Stimulated activated CD4-positive, alpha-beta T cell treated with anti-CD3 and anti-CD28 coated beads, Interleukin-1b, Interleukin-23, amount 100 ng/mL, for 24 hours (primary cell): ENCODE results near the gene AMELX.

Source experiments
- DNase-seq, 4 experiments: peaks; one replicate each; pipeline ENCODE4 v3.0.0-alpha.2; 2020; ENCODE audit warnings: low read depth in 4 of 4, low spot score in 1 of 4

The AMELX gene

DNA sequence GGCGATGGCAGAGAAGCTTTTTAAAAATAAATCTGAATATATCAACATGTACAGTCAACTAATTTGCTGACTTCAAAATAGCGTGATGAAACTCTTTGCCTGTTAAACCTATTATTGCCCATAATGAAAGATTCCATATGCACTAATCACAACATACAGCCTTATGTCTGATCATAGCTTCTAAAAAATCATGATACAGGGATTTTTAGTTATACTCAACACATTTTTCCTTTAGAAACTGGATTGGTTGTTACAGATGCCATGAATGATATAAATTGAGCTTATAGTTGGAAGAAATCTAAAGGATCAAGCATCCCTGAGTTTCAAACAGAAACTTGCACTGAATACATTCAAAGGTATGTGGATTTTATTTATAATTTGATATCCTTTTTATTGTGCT lies at the start of gene AMELX:
Gene AMELX (plus strand): TSS at position 301 of the 400 bp plus-strand sequence. CDS start 1,376 bp downstream, outside the sequence.
- DNase-seq, result no peak

DNA sequence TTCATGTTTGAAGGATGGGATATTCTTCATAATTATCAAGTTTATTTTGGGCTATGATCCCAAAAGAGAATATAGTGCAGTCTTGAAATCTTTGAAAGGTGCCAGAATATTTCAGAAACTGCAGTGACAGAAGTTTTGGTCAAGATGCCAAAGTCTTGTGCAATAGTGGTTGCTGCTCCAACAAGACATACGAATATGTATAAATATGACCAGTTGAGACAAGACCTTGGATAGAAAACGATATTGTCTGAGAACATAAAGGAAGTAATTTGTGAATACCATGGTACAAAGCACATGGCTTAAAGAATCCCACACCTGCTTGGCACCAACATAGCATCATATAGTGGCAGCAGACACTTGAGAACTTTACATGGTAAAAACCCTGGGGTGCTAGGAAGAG lies 48.6 kb upstream of the AMELX start:
- DNase-seq, result no peak

DNA sequence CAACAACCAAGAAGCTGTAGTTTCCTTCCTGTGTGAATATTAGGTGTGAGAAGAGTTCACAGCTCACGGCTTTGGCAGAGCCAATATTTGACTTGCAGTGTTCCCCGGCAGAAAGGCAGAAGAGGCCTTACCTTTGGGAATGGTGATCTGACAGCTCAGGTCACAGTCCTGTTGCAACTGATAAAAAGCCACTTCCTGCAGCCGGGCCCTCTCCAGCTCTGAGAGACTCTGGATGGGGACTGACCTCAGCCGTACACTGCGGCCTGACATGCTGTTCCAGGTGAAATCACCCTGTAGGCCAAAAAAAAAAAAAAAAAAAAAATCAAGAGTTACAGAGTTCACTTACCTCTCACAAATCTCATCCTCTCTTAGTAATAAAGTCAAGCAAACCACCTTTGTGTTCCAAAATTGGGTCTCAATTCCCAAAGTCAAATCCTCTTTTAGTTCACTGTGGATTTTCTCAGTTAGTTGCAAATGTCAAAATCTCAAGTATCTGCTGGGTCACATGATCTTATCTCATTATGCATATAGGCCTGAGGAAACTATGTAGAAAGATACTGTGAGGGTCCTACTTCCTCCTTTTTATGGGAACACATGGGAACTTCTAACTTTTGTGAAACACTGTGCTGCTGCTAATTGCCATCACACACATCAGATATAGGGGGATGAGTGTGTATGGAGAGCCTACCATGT lies 38.6 kb upstream of the AMELX start:
- no peak for DNase-seq

DNA sequence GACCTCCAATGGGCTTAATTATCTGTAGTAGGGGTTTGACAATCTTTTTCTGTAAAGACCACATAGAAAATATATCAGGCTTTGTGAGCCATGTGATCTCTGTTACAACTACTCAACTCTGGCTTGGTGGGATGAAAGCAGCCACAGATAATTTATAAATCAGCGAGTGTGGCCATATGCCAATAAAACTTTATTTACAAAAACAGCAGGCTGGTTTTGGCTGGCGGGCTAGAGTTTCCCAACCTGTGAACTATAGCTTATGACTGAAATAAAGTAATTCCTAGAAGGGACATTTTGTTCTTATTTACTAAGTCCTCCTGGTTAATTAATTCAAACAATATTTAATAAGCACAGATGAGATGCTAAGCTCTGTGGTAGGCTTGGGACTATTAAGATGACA lies 35.9 kb upstream of the AMELX start:
- no peak for DNase-seq

DNA sequence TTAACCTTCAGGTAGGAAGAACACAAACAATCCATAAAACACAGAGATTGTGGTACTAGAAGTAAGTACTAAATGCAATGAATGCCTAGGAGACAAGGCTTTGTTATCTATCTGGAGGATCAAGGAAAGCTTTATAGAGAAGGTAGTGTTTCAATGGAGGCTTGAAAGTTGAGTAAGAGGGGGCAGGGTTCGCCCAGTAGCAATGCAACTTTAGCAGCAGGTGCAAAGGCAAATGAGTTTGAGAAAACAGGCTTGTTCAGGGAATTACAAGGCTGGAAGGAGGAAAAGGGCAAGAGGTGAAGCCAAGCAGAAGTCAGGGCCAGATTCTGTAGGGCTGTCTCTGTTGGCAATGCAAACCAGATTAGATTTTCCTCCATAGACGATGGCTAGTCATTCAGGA lies 35.5 kb upstream of the AMELX start:
- DNase-seq, result no peak

DNA sequence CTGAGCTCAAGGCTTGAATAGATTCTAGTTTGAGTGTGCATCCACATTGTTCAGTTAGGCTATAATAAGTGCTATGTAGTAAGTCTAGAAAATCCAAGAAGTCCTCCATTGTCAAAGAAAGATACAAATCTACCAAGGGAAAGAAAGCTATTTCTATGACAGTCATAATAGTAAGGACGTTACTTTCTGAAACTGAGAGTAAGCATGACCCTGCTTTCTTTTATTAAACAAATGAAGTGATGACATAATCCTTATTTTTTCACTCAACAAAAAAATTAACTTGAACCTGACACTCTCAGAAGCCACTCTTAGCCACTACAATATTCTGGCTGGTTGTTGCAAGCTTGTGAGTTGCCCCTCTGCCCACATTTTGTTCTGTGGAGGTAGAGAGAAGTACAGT lies 33.8 kb upstream of the AMELX start:
- DNase-seq, result no peak

DNA sequence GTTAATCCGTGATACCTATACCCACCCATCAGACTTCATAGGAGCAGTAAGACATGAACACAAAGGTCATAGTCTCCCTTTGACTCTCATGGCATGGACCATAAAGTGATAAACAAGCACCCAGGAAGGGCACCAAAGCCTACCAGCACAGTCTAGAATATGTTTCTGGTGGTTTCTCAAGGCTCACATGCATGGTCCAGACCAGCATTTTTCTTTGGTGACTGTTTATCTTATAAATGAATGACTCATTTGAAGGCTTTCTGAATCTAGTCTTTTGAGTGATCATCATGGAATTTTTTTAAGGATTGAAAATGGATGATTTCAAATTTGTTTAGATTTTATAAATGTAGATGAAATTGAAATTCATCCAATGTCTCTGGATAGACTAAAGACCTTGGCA lies 32.0 kb upstream of the AMELX start:
- DNase-seq, result no peak

DNA sequence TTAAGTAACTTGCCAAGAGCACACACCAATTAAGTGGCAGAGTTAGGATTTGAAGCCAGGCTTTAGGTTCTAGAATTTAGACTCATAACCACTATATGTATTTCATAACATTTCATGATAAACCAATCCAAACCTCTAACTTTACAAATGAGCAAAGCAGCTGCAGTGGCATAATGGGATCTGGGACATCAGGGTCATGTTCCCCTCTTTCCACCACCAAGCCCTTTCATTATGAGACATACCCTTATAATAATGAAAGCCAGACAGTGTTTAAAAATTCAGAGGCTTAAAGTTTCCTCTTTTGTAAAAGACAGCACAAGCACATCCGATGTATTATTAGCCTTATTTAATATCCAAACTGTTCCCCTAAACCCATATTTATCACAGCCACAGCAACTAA lies 28.3 kb upstream of the AMELX start:
- DNase-seq, result no peak

DNA sequence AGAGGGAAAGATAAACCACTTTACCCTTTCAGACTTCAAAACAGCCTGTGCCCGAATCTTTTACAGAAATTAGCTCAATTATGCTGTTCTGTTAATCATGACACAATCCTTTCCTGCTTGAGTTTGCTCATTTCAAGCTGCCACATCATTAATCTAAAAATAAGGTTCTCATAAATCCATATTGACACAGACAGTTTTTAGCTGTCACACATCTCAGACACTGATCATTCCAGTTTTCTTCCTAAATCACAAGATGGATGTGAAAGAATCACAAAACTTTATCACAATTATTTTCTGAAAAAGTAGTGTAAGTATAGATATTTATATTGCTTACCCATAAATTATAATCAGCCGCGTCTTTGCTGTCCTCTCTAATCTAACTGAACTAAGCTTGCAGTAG lies 27.9 kb upstream of the AMELX start:
- DNase-seq, result no peak

DNA sequence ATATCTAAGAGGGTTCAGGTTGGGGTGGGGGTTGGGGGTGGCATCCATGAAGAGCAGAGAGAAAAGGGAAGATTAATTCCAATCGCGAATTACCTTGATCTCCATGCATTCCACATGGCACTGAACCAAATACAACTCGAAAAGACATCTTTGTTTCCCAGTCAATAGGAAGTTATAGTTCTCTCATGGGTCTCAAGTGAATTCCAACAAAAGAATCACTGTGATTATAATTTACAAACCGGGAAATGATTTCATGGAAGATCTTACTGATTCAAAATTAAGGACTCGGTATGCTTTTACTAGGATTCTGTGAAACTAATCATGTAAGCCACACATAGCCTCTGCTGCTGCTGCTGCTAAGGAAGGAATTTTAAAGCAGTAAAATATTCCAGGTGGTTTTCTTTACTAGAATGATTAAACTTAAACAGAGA lies 26.6 kb upstream of the AMELX start:
- DNase-seq, result no peak

DNA sequence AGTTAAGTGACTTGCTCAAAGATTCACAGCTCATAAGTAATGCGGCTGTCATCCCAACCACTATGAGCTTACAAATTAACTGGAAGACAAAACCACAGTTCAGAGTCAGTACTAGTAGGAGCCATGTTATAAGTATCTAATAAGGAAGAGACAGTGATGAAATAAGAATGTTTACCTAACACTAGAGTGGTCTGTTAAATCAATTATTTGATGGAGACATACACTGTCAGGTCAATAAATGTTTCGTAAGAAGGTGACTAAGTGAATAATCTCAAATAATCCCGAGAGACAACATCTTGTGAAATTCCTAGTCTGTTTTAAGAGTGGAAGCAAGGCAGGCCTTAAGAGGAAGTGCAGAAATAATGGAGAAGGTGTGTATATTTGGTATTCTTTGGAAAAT lies 25.8 kb upstream of the AMELX start:
- DNase-seq, result no peak

DNA sequence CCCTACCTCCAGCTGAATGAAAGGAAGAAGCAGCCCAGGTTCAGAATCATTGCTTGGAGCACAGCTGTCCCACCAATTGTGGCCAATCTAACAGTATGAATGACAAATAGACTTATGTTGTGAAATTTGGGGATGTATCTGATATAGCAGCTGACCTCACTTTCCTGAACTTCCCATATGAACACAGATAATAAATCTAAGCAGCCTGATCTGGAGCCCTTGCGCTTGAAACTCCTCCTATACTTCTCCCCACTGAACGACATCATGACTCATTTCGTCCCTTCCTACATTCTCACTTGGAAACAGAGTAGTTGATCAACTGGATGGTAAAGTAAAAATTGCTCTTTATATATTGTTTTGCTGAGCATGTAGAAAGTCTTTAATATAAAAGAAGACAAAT lies 24.2 kb upstream of the AMELX start:
- no peak for DNase-seq

DNA sequence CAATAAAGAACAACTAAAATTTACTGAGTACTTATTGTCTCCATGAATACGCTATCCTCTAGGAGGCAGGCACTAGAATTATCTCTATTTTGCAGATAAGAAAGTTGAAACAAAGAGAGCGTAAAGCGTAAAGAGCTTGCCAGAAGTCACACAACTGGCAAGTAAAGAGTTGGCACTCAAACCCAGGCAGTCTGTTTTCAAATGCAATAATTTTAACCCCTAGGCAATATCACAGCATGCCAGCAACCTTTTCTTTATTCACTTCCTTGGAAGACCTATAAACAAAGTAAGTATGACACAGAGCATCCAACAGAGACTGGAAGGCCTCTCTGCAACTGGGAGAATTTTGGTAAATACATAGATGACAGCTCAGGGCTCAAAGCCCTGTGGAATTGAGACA lies 23.2 kb upstream of the AMELX start:
- no peak for DNase-seq

DNA sequence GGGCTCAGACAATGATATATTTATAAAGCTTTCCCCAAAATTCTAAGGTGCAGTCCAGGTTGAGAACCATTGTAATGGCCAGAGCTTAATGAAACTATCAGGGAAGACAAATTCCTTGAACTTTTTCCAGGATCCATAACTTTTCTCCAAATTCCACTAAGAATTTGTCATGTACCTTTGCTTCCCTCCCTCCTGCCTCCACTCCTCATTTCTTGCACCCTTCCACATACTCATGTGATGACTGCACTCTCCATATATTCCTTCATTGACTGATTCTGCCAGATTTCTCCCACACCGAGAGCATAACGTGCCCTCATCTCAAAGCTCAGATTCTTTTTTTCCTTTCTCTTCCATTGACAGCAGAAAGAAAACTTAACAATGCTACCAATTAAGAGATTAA lies 20.9 kb upstream of the AMELX start:
- no peak for DNase-seq

DNA sequence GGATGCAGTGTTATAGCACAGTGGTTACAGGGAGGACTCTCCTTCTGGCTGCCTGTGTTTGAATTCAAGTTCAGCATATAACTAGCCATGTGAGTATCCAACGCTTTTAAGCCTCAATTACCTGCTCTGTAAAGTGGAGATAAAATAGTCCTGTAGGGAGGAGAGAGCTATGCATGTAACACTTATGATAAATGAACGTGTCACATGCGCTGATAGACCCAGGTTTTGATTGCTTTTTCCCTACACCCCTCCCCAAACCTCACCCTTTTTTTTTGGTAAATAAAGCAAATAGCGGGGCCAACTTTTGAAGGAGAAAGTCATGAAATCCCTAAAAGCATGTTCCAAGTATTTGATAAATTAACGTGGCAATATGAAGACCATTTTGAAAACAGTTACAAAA lies 20.4 kb upstream of the AMELX start:
- no peak for DNase-seq

DNA sequence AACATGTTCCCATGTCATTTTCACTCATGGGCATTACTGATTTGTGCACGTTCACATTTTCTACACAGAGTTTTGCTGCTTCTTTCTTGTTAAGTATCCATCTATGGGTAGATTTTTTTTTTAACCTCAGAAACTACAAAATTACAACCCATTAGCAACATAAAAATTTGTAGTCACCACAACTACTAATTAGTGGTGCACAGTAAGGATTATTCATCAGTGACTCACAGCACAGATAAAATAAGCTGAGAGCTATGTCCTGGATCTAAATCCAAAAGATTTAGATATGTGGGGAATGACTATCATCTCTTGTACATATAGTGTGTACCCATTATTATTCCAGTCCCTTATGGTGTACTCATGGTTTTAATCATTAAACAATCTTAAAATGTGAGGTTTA lies 19.7 kb upstream of the AMELX start:
- DNase-seq, result no peak

DNA sequence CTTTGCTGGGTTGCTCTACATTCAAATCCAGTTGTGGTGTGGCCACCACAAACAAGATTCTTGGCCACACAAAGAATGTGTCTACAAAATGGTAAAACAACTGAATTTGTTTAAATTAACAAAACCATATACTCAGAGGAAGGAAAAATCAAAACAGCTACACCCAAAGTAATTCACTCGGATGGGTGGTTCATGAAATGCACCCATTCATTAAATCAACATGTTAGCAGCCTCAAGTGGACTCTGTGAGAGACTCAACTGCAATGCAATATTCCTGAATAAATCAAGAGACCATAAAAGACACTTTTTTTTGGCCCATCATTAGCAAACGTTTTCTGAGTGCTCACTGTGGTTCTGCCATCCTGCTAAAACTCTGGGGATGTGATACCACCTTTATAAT lies 11.2 kb upstream of the AMELX start:
- no peak for DNase-seq

DNA sequence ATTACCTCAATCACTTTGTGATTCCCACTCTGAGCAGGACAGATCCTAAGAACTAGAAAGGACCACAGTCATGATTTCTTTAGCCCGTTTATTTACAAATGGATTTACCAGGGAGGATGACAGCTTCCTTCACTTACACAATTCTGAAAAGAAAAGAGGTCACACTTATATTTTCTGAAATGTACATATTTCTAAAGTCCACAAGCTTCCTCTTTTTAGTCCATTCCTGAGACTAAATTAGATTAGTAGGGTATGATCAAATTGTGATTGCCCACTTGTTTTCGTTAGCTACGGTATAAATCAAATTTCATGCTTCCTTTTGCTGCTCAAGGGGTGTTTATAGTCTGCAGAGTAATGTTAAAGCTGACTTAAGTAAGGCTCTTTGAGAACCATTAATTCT lies 7.6 kb upstream of the AMELX start:
- DNase-seq, result no peak

DNA sequence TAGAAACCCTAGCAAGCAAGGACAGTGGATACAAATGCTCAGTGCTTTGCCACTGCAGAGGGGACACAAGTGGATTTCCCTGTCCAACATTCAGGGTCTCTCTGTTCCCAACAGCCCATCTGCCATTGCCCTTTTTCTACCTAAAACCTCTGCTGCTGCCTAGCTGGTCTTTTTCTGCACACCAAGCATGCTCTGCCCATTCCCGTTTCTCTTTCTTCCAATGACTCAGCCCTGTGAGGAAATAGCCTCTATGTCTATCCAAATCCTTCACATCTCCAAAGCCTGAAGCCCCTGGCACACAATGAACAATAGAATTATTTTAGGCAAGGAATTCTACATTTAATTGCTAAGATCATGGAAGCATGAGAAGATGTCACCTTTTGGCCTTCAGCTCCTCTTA lies 5.7 kb upstream of the AMELX start:
- DNase-seq, result no peak

DNA sequence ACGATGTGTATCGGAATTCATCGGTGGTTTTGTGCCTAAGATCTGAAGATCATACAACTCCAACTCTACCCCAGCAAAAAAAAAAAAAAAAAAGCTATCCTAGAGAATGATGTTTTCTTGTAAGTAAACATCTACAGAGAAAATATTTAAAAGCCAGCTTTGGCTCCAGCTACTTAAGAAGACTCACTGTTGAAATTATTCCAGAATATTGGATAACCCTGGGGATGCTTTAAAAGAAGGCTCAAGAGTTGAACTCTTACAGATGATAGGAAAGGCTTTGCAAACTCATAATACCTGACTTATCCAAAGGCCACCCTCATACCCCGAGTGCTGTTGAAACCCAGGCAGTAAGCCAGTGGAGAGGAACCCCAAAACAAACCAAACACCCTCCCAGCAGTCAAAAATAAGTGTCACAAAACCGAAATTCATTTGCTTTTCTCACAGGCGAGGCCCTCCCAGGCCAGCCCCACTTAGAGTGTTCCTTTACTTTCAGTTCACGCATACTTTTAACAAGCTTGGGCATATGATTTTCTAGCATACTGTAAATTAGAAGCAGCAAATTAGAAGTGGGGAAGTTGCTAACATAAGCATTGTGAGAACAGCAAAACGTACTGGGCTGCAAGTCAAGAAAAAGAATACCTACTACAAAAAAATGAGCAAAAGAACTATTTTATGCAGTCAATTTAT lies 2.7 kb upstream of the AMELX start:
- no peak for DNase-seq

DNA sequence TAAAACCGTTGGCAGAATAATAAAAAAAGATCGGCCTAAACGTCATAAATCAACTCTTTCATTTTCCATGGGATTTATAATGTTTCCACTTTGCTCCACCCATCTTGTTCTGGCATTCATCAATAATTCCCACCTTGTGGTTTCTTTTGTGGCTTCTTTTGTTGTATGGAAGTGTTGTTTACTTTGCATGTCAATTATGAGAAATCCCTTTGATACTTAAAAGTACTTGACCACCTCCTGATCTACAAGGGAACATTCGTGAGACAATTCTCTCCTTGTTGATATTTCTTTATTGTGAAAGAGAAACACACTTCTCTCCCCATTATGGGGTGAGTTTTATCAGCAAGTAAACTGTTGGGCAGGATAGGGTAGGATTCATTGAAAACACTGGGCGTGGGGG lies 2.8 kb downstream of the AMELX start:
- DNase-seq, result no peak

DNA sequence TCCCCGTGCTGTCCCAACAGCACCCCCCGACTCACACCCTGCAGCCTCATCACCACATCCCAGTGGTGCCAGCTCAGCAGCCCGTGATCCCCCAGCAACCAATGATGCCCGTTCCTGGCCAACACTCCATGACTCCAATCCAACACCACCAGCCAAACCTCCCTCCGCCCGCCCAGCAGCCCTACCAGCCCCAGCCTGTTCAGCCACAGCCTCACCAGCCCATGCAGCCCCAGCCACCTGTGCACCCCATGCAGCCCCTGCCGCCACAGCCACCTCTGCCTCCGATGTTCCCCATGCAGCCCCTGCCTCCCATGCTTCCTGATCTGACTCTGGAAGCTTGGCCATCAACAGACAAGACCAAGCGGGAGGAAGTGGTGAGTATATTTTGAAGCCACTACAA lies 5.4 kb downstream of the AMELX start:
- DNase-seq, result no peak

DNA sequence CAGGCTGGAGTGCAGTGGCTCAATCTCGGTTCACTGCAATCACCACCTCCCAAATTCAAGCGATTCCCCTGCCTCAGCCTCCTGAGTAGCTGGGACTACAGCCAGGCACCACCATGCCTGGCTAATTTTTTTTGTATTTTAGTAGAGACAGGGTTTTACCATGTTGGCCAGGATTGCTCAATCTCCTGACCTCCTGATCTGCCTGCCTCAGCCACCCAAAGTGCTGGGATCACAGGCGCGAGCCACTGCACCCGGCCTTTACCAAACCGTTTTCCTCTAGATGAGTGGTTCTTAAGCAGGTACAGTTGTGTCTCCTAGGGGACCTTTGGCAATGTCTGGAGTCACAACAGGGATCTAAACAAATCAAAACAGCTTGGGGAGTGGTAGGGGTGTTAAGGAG lies 11.6 kb downstream of the AMELX start:
- DNase-seq, result no peak
